MCF 10A (cell line): ENCODE measurements around the gene TPRG1. TPM values are rescaled to one million over a fixed set of nuclear protein-coding genes. Genes with fewer than 3 reads are reported as not detected.

ENCODE experiments used
- BruUV-seq: library from RNA; stranded (reverse); fragments of 400-500 nt; replicated peaks from 2 replicates; lab custom pipeline; 2021; lab: Mats Ljungman, UMichigan
- CTCF ChIA-PET: fragments of 300-600 bp; sonication (Branson Sonifier 250); formaldehyde crosslinking; extraction: SDS; loops from one replicate; lab custom pipeline; 2021; ENCODE audit warnings: antibody characterized with exemption, inconsistent platforms; lab: Yijun Ruan, JAX
- POLR2A ChIA-PET: fragments of 300-600, 350-650 bp; sonication (Branson Sonifier 250); formaldehyde crosslinking; extraction: SDS; loops from one replicate; lab custom pipeline; 2020; ENCODE audit warnings: antibody characterized with exemption, inconsistent platforms; lab: Yijun Ruan, JAX
- DNase-seq: peaks from one replicate; pipeline ENCODE4 v3.0.0-alpha.2; 2018; ENCODE audit not compliant: unreplicated experiment
- H3K27ac Mint-ChIP-seq: one replicate; pipeline ENCODE4 v1.8.0; 2022; ENCODE audit warnings: mild to moderate bottlenecking, low read depth, mixed read lengths; ENCODE audit not compliant: unreplicated experiment
- H3K27me3 Mint-ChIP-seq: one replicate; pipeline ENCODE4 v1.8.0; 2022; ENCODE audit warnings: mixed read lengths; ENCODE audit not compliant: insufficient read depth, unreplicated experiment
- H3K36me3 Mint-ChIP-seq: one replicate; pipeline ENCODE4 v1.8.0; 2022; ENCODE audit warnings: mild to moderate bottlenecking, moderate library complexity, mixed read lengths; ENCODE audit not compliant: insufficient read depth, unreplicated experiment
- H3K4me1 Mint-ChIP-seq: one replicate; pipeline ENCODE4 v1.8.0; 2022; ENCODE audit warnings: mixed read lengths; ENCODE audit not compliant: insufficient read depth, unreplicated experiment
- H3K4me3 Mint-ChIP-seq: one replicate; pipeline ENCODE4 v1.8.0; 2022; ENCODE audit warnings: mild to moderate bottlenecking, moderate library complexity, mixed read lengths; ENCODE audit not compliant: unreplicated experiment
- H3K9me3 Mint-ChIP-seq: one replicate; pipeline ENCODE4 v1.8.0; 2022; ENCODE audit warnings: mixed read lengths; ENCODE audit not compliant: unreplicated experiment
- intact Hi-C: fragments of 100-400 bp; cut with micrococcal nuclease; formaldehyde crosslinking; loops from 2 replicates; pipeline ENCODE4 v1.14.1; 2022
- total RNA-seq: library from RNA; stranded (reverse); gene quantifications from 2 replicates; pipeline ENCODE4 v1.2.3, GENCODE V29; 2022
- TF ChIP-seq, protein P1 (sequence below): fragments of 200-600 bp; IDR thresholded peaks from one replicate; pipeline ENCODE4 v1.8.0; 2022; ENCODE audit warnings: antibody characterized with exemption, mild to moderate bottlenecking; ENCODE audit not compliant: unreplicated experiment

The TPRG1 gene
- total RNA-seq, 1 experiment from 2014 or later = 2.0 TPM

DNA sequence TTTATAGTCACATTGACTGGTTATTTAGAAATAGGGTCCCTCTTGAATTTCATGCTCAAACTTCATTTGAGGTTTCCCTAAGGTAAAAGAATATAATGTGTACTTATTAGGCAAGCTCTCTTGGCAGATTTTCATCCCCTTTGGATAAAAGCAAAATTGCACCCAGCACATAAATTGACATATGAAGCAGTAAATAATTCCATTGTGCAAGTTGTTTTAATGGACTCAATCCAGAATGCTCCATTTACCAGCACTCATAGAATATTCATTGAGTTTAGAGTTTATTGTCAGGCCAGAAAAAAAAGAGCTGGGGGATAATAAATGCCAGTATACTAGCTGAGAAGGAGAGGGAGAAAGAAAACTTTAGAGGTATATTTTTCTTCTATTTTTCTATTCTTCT, 136.8 kb downstream of the TPRG1 start:
- DNase-seq = peak; percentile 65
- Mint-ChIP-seq H3K9me3 (no peaks in the 10 kb centered on the region), H3K4me1 (peaks cover 62% of the 10 kb centered on the region), H3K27ac (peak overlapping the region; percentile 78), H3K4me3 (peak overlapping the region; percentile 19), H3K36me3 (no peaks in the 10 kb centered on the region), H3K27me3 (no peaks in the 10 kb centered on the region)
- intact Hi-C loops = no loop called here
- CTCF ChIA-PET = interaction anchor here (0.6 to 7.3 kb wide), 14 partner anchors 7 to 708 kb away, joined by 3 to 94 read pairs (median 3); no protein-coding TSS in a partner anchor
- POLR2A ChIA-PET = interaction anchor here (0.6 to 17.4 kb wide), 32 partner anchors 9 to 640 kb away, joined by 3 to 495 read pairs (median 6); no protein-coding TSS in a partner anchor
- BruUV-seq = no TSS peak
- TF ChIP-seq, protein P1, sequence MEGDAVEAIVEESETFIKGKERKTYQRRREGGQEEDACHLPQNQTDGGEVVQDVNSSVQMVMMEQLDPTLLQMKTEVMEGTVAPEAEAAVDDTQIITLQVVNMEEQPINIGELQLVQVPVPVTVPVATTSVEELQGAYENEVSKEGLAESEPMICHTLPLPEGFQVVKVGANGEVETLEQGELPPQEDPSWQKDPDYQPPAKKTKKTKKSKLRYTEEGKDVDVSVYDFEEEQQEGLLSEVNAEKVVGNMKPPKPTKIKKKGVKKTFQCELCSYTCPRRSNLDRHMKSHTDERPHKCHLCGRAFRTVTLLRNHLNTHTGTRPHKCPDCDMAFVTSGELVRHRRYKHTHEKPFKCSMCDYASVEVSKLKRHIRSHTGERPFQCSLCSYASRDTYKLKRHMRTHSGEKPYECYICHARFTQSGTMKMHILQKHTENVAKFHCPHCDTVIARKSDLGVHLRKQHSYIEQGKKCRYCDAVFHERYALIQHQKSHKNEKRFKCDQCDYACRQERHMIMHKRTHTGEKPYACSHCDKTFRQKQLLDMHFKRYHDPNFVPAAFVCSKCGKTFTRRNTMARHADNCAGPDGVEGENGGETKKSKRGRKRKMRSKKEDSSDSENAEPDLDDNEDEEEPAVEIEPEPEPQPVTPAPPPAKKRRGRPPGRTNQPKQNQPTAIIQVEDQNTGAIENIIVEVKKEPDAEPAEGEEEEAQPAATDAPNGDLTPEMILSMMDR = no peak

DNA sequence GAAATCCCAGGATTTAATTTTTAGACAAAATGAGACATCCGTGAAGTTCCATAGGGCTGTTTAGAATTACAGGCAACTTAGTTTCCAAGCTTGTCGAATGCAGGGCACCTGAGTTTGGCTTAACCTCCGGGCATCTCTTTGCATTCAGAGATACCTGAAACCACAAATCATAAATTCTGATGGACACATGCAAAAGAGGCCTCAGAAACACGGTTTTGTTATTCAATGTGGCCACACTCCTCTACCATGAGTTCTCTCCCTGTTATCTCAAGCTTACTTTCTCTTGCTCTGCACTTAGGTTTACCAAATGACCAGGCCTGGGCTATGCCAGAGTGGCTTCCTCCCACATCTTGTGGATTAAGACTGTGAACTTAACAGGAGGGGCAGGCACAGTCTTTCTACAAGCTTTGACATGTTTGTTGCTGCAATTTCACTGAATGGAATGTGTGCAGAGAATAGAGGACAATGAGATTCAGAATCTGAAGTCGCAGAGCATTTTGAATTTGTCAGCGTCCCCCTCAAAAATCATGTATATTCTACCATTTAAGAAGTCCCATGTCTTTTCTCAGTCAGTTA, 137.7 kb downstream of the TPRG1 start:
- TF ChIP-seq, protein P1 = no peak
- no peaks in the 10 kb centered on the region for H3K9me3 Mint-ChIP-seq
- H3K27ac Mint-ChIP-seq = peak overlapping the region; percentile 78
- intact Hi-C loops = no loop called here
- DNase-seq = peak; percentile 81
- H3K4me1 Mint-ChIP-seq = peaks cover 55% of the 10 kb centered on the region
- no TSS peak for BruUV-seq
- no peaks in the 10 kb centered on the region for H3K36me3 Mint-ChIP-seq
- CTCF ChIA-PET = interaction anchor here (0.6 to 7.3 kb wide), 8 partner anchors 8 to 274 kb away, joined by 3 to 94 read pairs (median 3); no protein-coding TSS in a partner anchor
- peak overlapping the region; percentile 20 for H3K4me3 Mint-ChIP-seq
- H3K27me3 Mint-ChIP-seq = no peaks in the 10 kb centered on the region
- POLR2A ChIA-PET = interaction anchor here (0.6 to 17.4 kb wide), 29 partner anchors 11 to 639 kb away, joined by 3 to 495 read pairs (median 6); no protein-coding TSS in a partner anchor

DNA sequence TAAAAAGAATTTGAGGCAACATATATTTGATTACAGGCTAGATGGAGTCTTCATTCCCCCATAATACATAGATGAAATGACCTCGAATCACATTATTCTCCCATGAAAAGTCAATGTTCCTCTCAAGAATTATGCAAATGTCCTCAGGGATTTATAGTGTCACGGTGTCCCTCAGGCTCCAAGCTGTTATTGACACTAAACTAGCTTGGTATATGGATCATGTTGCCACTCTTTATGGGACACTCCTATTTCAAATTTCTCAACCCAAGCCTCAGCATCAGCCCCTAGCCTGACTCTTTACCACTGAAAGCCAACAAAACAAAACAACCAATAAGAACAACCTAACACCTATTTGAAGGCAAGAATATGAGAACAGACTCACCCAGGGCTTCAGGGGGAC, 139.8 kb downstream of the TPRG1 start:
- Mint-ChIP-seq H3K27me3 (no peaks in the 10 kb centered on the region), H3K4me1 (peaks cover 43% of the 10 kb centered on the region), H3K36me3 (no peaks in the 10 kb centered on the region), H3K4me3 (no peak overlapping the region), H3K9me3 (no peaks in the 10 kb centered on the region), H3K27ac (no peak overlapping the region)
- POLR2A ChIA-PET = interaction anchor here (0.6 to 17.4 kb wide), 4 partner anchors 11 to 1062 kb away, joined by 6 to 495 read pairs (median 210); no protein-coding TSS in a partner anchor
- BruUV-seq = no TSS peak
- CTCF ChIA-PET = interaction anchor here (1.1 to 1.5 kb wide), 2 partner anchors 12 to 19 kb away, joined by 3 to 5 read pairs; no protein-coding TSS in a partner anchor
- DNase-seq = no peak
- TF ChIP-seq, protein P1 = no peak
- intact Hi-C loops = no loop called here

DNA sequence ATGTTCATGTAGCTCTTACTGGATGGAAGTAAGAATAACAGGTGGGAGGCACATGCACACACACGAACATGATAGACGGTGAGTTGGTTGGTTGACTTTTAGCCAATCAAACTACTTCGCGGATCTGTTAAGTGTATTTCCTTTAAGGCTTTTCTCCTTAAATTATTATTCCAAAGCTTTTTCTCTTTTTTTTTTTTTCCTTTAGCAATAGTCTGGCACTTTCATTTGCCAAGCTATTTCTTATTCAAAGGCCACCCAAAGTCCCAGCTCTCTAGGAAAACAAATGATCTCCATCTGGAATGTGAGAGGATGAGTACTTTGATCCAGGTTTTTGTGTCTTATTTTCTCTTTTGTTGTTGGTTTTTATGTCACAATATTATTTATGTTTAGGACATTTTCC, 141.1 kb downstream of the TPRG1 start:
- intact Hi-C loops = no loop called here
- POLR2A ChIA-PET = interaction anchor here (0.9 kb wide), 2 partner anchors 9 to 31 kb away, joined by 3 read pairs; no protein-coding TSS in a partner anchor
- Mint-ChIP-seq H3K9me3 (no peaks in the 10 kb centered on the region), H3K27me3 (no peaks in the 10 kb centered on the region), H3K36me3 (no peaks in the 10 kb centered on the region), H3K4me1 (peaks cover 48% of the 10 kb centered on the region), H3K4me3 (no peak overlapping the region), H3K27ac (no peak overlapping the region)
- CTCF ChIA-PET = interaction anchor here (0.7 to 0.9 kb wide), 3 partner anchors 199 to 644 kb away, joined by 3 to 6 read pairs (median 3); no protein-coding TSS in a partner anchor
- no peak for DNase-seq
- no TSS peak for BruUV-seq
- TF ChIP-seq, protein P1 = no peak
